HCT116 (cell line): ENCODE measurements around the gene CIITA. TPM values are rescaled to one million over a fixed set of nuclear protein-coding genes. Genes with fewer than 3 reads are reported as not detected.

Experiments
- ATAC-seq: fragments of 200-7000 bp; cut with Tn5 transposase; 2 replicates; pipeline ENCODE4 v1.9.1; 2020; ENCODE audit warnings: mild to moderate bottlenecking, moderate library complexity
- BruUV-seq: library from RNA; stranded (reverse); fragments of 400-500 nt; replicated peaks from 2 replicates; lab custom pipeline; 2021; lab: Mats Ljungman, UMichigan
- CTCF ChIA-PET: fragments of 300-600 bp; sonication (Branson Sonifier 250); formaldehyde crosslinking; loops from one replicate; lab custom pipeline; 2021; ENCODE audit warnings: antibody characterized with exemption; lab: Charles Lee
- POLR2A ChIA-PET: fragments of 300-600, 350-600 bp; sonication (Branson Sonifier 250); formaldehyde crosslinking; loops from one replicate; lab custom pipeline; 2021; ENCODE audit warnings: antibody characterized with exemption; lab: Charles Lee
- RAD21 ChIA-PET, 2 experiments: fragments of 300-600 bp; sonication (Branson Sonifier 250); formaldehyde crosslinking; loops; one replicate each; lab custom pipeline; 2023; ENCODE audit warnings: low total read pairs in 2 of 2; ENCODE audit not compliant: uncharacterized antibody in 2 of 2, unreplicated experiment in 2 of 2, low non-redundant PET in 1 of 2; lab: Charles Lee
- DNase-seq: peaks from one replicate; pipeline ENCODE4 v3.0.0-alpha.2; 2010; ENCODE audit warnings: low read depth, low spot score
- H2AFZ ChIP-seq: fragments of 200-600 bp; shearing (Covaris generic), sonication (generic); 2 replicates; pipeline ENCODE4 v1.6.1; 2017; ENCODE audit warnings: low read depth, mixed run types, mixed read lengths, antibody characterized with exemption, low read length; ENCODE audit not compliant: poor library complexity, severe bottlenecking
- H3K27ac ChIP-seq: 2 replicates; pipeline ENCODE4 v1.5.1; 2012; ENCODE audit warnings: low read depth, low read length
- H3K27me3 ChIP-seq: fragments of 200-600 bp; sonication (generic); 2 replicates; pipeline ENCODE4 v1.6.1; 2016; ENCODE audit warnings: mixed run types, low read length, mixed read lengths; ENCODE audit not compliant: insufficient read depth
- H3K36me3 ChIP-seq, 2 experiments: fragments of 200-500 bp in 1 of 2; fragments of 200-600 bp in 1 of 2; sonication (Bioruptor generic) in 1 of 2; sonication (generic) in 1 of 2; 2 replicates each; pipeline versions ENCODE4 v1.5.1 to v1.6.1; 2014 to 2016; ENCODE audit warnings: low read length in 2 of 2, inconsistent platforms in 1 of 2, mixed read lengths in 1 of 2, mixed run types in 1 of 2; ENCODE audit not compliant: insufficient read depth in 2 of 2, control insufficient read depth in 1 of 2
- H3K4me1 ChIP-seq, 2 experiments: fragments of 200-600 bp in 1 of 2; sonication (generic) in 1 of 2; 2 replicates each; pipeline versions ENCODE4 v1.5.1 to v1.6.1; 2012 to 2017; ENCODE audit warnings: low read length in 2 of 2, inconsistent platforms in 1 of 2, mild to moderate bottlenecking in 1 of 2, mixed read lengths in 1 of 2, mixed run types in 1 of 2, moderate library complexity in 1 of 2; ENCODE audit not compliant: insufficient read depth in 2 of 2, control insufficient read depth in 1 of 2
- H3K4me2 ChIP-seq: fragments of 200-600 bp; sonication (generic); 2 replicates; pipeline ENCODE4 v1.6.1; 2017; ENCODE audit warnings: mixed run types, low read length, mixed read lengths
- H3K4me3 ChIP-seq, 2 experiments: fragments of 200-600 bp in 1 of 2; sonication (generic) in 1 of 2; replicated peaks in 1 of 2; 2 replicates each; pipeline ENCODE4 v1.5.1; 2011 to 2016; ENCODE audit warnings: low read length in 2 of 2, control low read depth in 1 of 2, low read depth in 1 of 2, mild to moderate bottlenecking in 1 of 2, mixed read lengths in 1 of 2, mixed run types in 1 of 2
- H3K79me2 ChIP-seq: fragments of 200-600 bp; sonication (generic); 2 replicates; pipeline ENCODE4 v1.6.1; 2017; ENCODE audit warnings: mild to moderate bottlenecking, mixed run types, low read length, moderate library complexity, mixed read lengths; ENCODE audit not compliant: insufficient read depth
- H3K9ac ChIP-seq: fragments of 200-600 bp; sonication (generic); 2 replicates; pipeline ENCODE4 v1.6.1; 2016; ENCODE audit warnings: low read length, mixed read lengths
- H3K9me2 ChIP-seq: fragments of 200-600 bp; sonication (generic), shearing (Covaris generic); 2 replicates; pipeline ENCODE4 v1.6.1; 2017; ENCODE audit warnings: mixed run types, mild to moderate bottlenecking, moderate library complexity; ENCODE audit not compliant: insufficient read depth
- H3K9me3 ChIP-seq, 2 experiments: fragments of 200-500 bp in 1 of 2; fragments of 200-600 bp in 1 of 2; sonication (Bioruptor generic) in 1 of 2; sonication (generic) in 1 of 2; 2 replicates each; pipeline ENCODE4 v1.6.1; 2014 to 2017; ENCODE audit warnings: low read length in 2 of 2, mixed read lengths in 2 of 2, inconsistent platforms in 1 of 2, low read depth in 1 of 2, mild to moderate bottlenecking in 1 of 2, mixed run types in 1 of 2, moderate library complexity in 1 of 2; ENCODE audit not compliant: control insufficient read depth in 1 of 2, insufficient read depth in 1 of 2
- H4K20me1 ChIP-seq: fragments of 200-600 bp; sonication (generic), shearing (Covaris generic); 2 replicates; pipeline ENCODE4 v1.6.1; 2017; ENCODE audit warnings: mixed run types, mild to moderate bottlenecking, moderate library complexity; ENCODE audit not compliant: insufficient read depth
- CBX3 ChIP-seq: IDR thresholded peaks from 2 replicates; pipeline ENCODE4 v1.6.1; 2012; ENCODE audit warnings: low read depth
- CEBPB ChIP-seq: IDR thresholded peaks from 2 replicates; pipeline ENCODE4 v1.6.1; 2012; ENCODE audit warnings: low read depth
- EGR1 ChIP-seq: IDR thresholded peaks from 2 replicates; pipeline ENCODE4 v1.6.1; 2012; ENCODE audit warnings: low read depth
- ELF1 ChIP-seq: IDR thresholded peaks from 2 replicates; pipeline ENCODE4 v1.6.1; 2012; ENCODE audit warnings: low read depth, borderline replicate concordance
- EZH2 ChIP-seq: fragments of 200-600 bp; sonication (generic); IDR thresholded peaks from 2 replicates; pipeline ENCODE4 v1.6.1; 2017; ENCODE audit warnings: antibody characterized with exemption, mixed run types
- EZH2phosphoT487 ChIP-seq: fragments of 200-600 bp; IDR thresholded peaks from 2 replicates; pipeline ENCODE4 v1.6.1; 2018; ENCODE audit warnings: antibody characterized with exemption, borderline replicate concordance
- FOSL1 ChIP-seq: IDR thresholded peaks from 2 replicates; pipeline ENCODE4 v1.6.1; 2012; ENCODE audit warnings: low read depth
- POLR2A ChIP-seq: IDR thresholded peaks from 2 replicates; pipeline ENCODE4 v1.7.0; 2011; ENCODE audit warnings: borderline replicate concordance; ENCODE audit not compliant: insufficient read depth, insufficient read length; ENCODE audit errors: extremely low read depth
- POLR2AphosphoS5 ChIP-seq: IDR thresholded peaks from 2 replicates; pipeline ENCODE4 v1.6.1; 2011; ENCODE audit warnings: mild to moderate bottlenecking, low read depth, low read length, moderate library complexity
- RAD21 ChIP-seq: IDR thresholded peaks from 2 replicates; pipeline ENCODE4 v1.6.1; 2012; ENCODE audit warnings: low read depth, mild to moderate bottlenecking
- SIN3A ChIP-seq: IDR thresholded peaks from 2 replicates; pipeline ENCODE4 v1.6.1; 2012; ENCODE audit warnings: low read depth
- SP1 ChIP-seq: IDR thresholded peaks from 2 replicates; pipeline ENCODE4 v1.6.1; 2012; ENCODE audit warnings: low read depth
- SRF ChIP-seq: IDR thresholded peaks from 2 replicates; pipeline ENCODE4 v1.6.1; 2012; ENCODE audit warnings: low read depth
- ZFX ChIP-seq: fragments of 450-650 bp; IDR thresholded peaks from 2 replicates; pipeline ENCODE4 v1.6.1; 2017
- ZNF274 ChIP-seq: fragments of 200-500 bp; sonication (Bioruptor generic); IDR thresholded peaks from 2 replicates; pipeline ENCODE4 v1.6.1; 2014; ENCODE audit warnings: mild to moderate bottlenecking, low read depth, low read length, inconsistent platforms
- intact Hi-C: fragments of 100-400 bp; cut with micrococcal nuclease; formaldehyde crosslinking; loops from 2 replicates; pipeline ENCODE4 v1.10.0; 2022
- total RNA-seq: library from RNA; stranded (reverse); gene quantifications from one replicate; pipeline ENCODE4 v1.2.1, GENCODE V29; 2021; ENCODE audit not compliant: unreplicated experiment
- TF ChIP-seq, protein P1 (sequence below): IDR thresholded peaks from 2 replicates; pipeline ENCODE4 v1.6.1; 2011; ENCODE audit warnings: mild to moderate bottlenecking, low read length, moderate library complexity; ENCODE audit not compliant: insufficient replicate concordance; ENCODE audit errors: extremely low read depth
- TF ChIP-seq, protein P2 (sequence below): IDR thresholded peaks from 2 replicates; pipeline ENCODE4 v1.6.1; 2012; ENCODE audit warnings: low read depth
- TF ChIP-seq, protein P3 (sequence below): IDR thresholded peaks from 2 replicates; pipeline ENCODE4 v1.6.1; 2012
- TF ChIP-seq, protein P4 (sequence below): IDR thresholded peaks from 2 replicates; pipeline ENCODE4 v1.6.1; 2012

CIITA gene
- total RNA-seq, 1 experiment from 2014 or later, result 0.25 TPM

DNA sequence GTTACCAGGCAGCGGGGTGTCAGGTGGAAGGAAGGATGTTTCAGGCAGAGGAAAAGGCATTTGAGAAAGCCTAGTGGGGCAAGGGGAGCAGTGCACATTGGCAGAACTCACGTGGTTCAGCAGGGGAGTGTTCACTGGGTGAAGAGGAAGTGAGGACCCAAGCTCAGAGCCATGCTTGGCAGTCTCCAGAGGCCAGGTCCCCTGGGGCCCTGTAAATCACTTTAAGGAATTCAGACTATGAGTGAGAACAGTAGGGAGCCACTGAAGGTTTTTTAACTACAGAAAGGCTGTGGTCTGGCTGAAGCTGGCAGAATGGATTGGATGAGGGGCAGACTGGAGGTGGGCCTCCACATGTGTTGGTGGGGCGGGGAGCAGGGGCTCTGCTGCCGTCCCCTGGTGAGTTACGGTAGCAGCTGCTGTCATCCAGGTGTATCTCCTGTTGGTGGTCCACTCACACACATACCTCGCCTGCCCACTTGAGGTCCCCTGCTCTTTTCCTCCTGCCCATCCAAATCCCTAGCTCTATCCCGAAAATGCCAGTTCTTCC, 72.5 kb downstream of the CIITA start:
- Histone ChIP-seq H3K4me3 (no peak overlapping the region), H2AFZ (no peak overlapping the region), H3K27me3 (no peaks in the 10 kb centered on the region)
- no peak for TF ChIP-seq SRF
- TF ChIP-seq POLR2AphosphoS5, result no peak
- no peak for TF ChIP-seq POLR2A
- no peak for TF ChIP-seq EGR1
- no peak for TF ChIP-seq FOSL1
- no peak for TF ChIP-seq CEBPB
- TF ChIP-seq, protein P1, sequence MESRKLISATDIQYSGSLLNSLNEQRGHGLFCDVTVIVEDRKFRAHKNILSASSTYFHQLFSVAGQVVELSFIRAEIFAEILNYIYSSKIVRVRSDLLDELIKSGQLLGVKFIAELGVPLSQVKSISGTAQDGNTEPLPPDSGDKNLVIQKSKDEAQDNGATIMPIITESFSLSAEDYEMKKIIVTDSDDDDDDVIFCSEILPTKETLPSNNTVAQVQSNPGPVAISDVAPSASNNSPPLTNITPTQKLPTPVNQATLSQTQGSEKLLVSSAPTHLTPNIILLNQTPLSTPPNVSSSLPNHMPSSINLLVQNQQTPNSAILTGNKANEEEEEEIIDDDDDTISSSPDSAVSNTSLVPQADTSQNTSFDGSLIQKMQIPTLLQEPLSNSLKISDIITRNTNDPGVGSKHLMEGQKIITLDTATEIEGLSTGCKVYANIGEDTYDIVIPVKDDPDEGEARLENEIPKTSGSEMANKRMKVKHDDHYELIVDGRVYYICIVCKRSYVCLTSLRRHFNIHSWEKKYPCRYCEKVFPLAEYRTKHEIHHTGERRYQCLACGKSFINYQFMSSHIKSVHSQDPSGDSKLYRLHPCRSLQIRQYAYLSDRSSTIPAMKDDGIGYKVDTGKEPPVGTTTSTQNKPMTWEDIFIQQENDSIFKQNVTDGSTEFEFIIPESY, result no peak
- no peak for TF ChIP-seq RAD21
- no peak for TF ChIP-seq EZH2
- no peak for TF ChIP-seq CBX3
- no peak for TF ChIP-seq SIN3A
- TF ChIP-seq, protein P2, sequence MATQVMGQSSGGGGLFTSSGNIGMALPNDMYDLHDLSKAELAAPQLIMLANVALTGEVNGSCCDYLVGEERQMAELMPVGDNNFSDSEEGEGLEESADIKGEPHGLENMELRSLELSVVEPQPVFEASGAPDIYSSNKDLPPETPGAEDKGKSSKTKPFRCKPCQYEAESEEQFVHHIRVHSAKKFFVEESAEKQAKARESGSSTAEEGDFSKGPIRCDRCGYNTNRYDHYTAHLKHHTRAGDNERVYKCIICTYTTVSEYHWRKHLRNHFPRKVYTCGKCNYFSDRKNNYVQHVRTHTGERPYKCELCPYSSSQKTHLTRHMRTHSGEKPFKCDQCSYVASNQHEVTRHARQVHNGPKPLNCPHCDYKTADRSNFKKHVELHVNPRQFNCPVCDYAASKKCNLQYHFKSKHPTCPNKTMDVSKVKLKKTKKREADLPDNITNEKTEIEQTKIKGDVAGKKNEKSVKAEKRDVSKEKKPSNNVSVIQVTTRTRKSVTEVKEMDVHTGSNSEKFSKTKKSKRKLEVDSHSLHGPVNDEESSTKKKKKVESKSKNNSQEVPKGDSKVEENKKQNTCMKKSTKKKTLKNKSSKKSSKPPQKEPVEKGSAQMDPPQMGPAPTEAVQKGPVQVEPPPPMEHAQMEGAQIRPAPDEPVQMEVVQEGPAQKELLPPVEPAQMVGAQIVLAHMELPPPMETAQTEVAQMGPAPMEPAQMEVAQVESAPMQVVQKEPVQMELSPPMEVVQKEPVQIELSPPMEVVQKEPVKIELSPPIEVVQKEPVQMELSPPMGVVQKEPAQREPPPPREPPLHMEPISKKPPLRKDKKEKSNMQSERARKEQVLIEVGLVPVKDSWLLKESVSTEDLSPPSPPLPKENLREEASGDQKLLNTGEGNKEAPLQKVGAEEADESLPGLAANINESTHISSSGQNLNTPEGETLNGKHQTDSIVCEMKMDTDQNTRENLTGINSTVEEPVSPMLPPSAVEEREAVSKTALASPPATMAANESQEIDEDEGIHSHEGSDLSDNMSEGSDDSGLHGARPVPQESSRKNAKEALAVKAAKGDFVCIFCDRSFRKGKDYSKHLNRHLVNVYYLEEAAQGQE, result no peak
- no peak for TF ChIP-seq ZFX
- no peak for TF ChIP-seq SP1
- TF ChIP-seq, protein P3, sequence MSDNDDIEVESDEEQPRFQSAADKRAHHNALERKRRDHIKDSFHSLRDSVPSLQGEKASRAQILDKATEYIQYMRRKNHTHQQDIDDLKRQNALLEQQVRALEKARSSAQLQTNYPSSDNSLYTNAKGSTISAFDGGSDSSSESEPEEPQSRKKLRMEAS, result no peak
- TF ChIP-seq, protein P4, sequence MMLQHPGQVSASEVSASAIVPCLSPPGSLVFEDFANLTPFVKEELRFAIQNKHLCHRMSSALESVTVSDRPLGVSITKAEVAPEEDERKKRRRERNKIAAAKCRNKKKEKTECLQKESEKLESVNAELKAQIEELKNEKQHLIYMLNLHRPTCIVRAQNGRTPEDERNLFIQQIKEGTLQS, result no peak
- no peak for TF ChIP-seq ELF1
- no peak for TF ChIP-seq EZH2phosphoT487
- TF ChIP-seq ZNF274, result no peak
- TF ChIP-seq, all 23 proteins: peak for 0
- BruUV-seq, result no TSS peak
- no peak overlapping the region for H3K27ac ChIP-seq
- no peak overlapping the region for H3K9ac ChIP-seq
- ChIA-PET POLR2A (interaction anchor here (2.0 kb wide), 1 partner anchor 306 kb away, joined by 5 read pairs; the partner anchor contains the start of gene SOCS1), CTCF (interaction anchor here (2.8 kb wide), 1 partner anchor 10 kb away, joined by 10 read pairs; no protein-coding TSS in a partner anchor), RAD21 (no interaction called here)
- H3K36me3 ChIP-seq, result no peaks in the 10 kb centered on the region
- H3K4me1 ChIP-seq, result peaks cover 27 to 50% of the 10 kb centered on the region in 2 experiments
- DNase-seq (no peak), ATAC-seq (peak; percentile 18; the same call in 1 of the 2 replicates)
- H3K9me3 ChIP-seq, result no peaks in the 10 kb centered on the region
- H3K4me2 ChIP-seq, result peak overlapping the region; percentile 29
- intact Hi-C loops, result no loop called here
- H3K79me2 ChIP-seq, result peaks cover 67% of the 10 kb centered on the region
- H3K9me2 ChIP-seq, result no peaks in the 10 kb centered on the region
- H4K20me1 ChIP-seq, result no peaks in the 10 kb centered on the region
